GM12878 (cell line): ENCODE measurements around the gene TSPAN2. TPM values are rescaled to one million over a fixed set of nuclear protein-coding genes. Genes with fewer than 3 reads are reported as not detected.

Experiments used
- ATAC-seq: fragments of 200-7000 bp; cut with Tn5 transposase; 3 replicates; pipeline ENCODE4 v1.9.1; 2020; ENCODE audit warnings: mild to moderate bottlenecking, moderate library complexity
- BruUV-seq: library from RNA; stranded (reverse); fragments of 400-500 nt; replicated peaks from 2 replicates; lab custom pipeline; 2021; lab: Mats Ljungman, UMichigan
- CTCF ChIA-PET: fragments of 300-600 bp; sonication (Branson Sonifier 250); formaldehyde crosslinking; extraction: SDS; loops from one replicate; lab custom pipeline; 2021; ENCODE audit warnings: inconsistent platforms; lab: Yijun Ruan, JAX
- POLR2A ChIA-PET: fragments of 350-600 bp; formaldehyde crosslinking; extraction: SDS; loops from one replicate; lab custom pipeline; 2021; ENCODE audit warnings: inconsistent platforms; lab: Charles Lee
- RAD21 ChIA-PET: fragments of 300-600 bp; sonication (Branson Sonifier 250); formaldehyde crosslinking; loops from one replicate; lab custom pipeline; 2023; ENCODE audit warnings: antibody characterized with exemption; ENCODE audit not compliant: unreplicated experiment; lab: Charles Lee
- SMC1A ChIA-PET: fragments of 300-600 bp; sonication (Branson Sonifier 250); formaldehyde crosslinking; loops from one replicate; lab custom pipeline; 2023; ENCODE audit not compliant: unreplicated experiment, uncharacterized antibody; lab: Charles Lee
- DNase-seq: peaks from one replicate; pipeline ENCODE4 v3.0.0-alpha.2; 2011; ENCODE audit warnings: low read depth, low spot score
- FAIRE-seq: peaks from 3 replicates; lab custom pipeline; 2011; peaks lifted over from hg19 to GRCh38; lab: Jason Lieb, UNC
- H2AFZ ChIP-seq: 2 replicates; pipeline ENCODE4 v1.6.0; 2011; ENCODE audit warnings: low read depth, low read length, control low read depth; ENCODE audit not compliant: control insufficient read depth
- H3K27ac ChIP-seq: 2 replicates; pipeline ENCODE4 v1.5.1; 2011; ENCODE audit warnings: control low read depth; ENCODE audit not compliant: control insufficient read depth, insufficient read depth
- H3K27me3 ChIP-seq, 2 experiments: replicated peaks in 1 of 2; 2 replicates each; pipeline versions ENCODE4 v1.6.0 to v1.6.1; 2011; ENCODE audit warnings: low read length in 1 of 2; ENCODE audit not compliant: control insufficient read depth in 2 of 2, insufficient read depth in 2 of 2
- H3K36me3 ChIP-seq, 2 experiments: 2 replicates each; pipeline ENCODE4 v1.5.1; 2011; ENCODE audit warnings: low read length in 1 of 2; ENCODE audit not compliant: control insufficient read depth in 2 of 2, insufficient read depth in 2 of 2
- H3K4me1 ChIP-seq: 2 replicates; pipeline ENCODE4 v1.6.1; 2011; ENCODE audit warnings: mild to moderate bottlenecking, low read length, moderate library complexity, mixed read lengths; ENCODE audit not compliant: control insufficient read depth, insufficient read depth
- H3K4me2 ChIP-seq: 2 replicates; pipeline ENCODE4 v1.6.0; 2011; ENCODE audit warnings: control low read depth; ENCODE audit not compliant: control insufficient read depth, insufficient read depth
- H3K4me3 ChIP-seq: fragments of 200-600 bp; sonication (generic); 2 replicates; pipeline ENCODE4 v1.5.1; 2016
- H3K79me2 ChIP-seq: 2 replicates; pipeline ENCODE4 v1.6.0; 2011; ENCODE audit warnings: low read length; ENCODE audit not compliant: control insufficient read depth, insufficient read depth
- H3K9ac ChIP-seq: 2 replicates; pipeline ENCODE4 v1.8.0; 2011; ENCODE audit warnings: low read length, control low read depth, mixed read lengths; ENCODE audit not compliant: control insufficient read depth, insufficient read depth
- H3K9me3 ChIP-seq: replicated peaks from 3 replicates; pipeline ENCODE4 v1.5.1; 2011; ENCODE audit warnings: mild to moderate bottlenecking, low read length; ENCODE audit not compliant: control insufficient read depth, insufficient read depth
- H4K20me1 ChIP-seq: 2 replicates; pipeline ENCODE4 v1.6.0; 2011; ENCODE audit not compliant: control insufficient read depth, insufficient read depth
- ASH2L ChIP-seq: fragments of 300-600, 200-600 bp; sonication (generic); IDR thresholded peaks from 2 replicates; pipeline ENCODE4 v1.6.1; 2017; ENCODE audit warnings: low read depth, mild to moderate bottlenecking, borderline replicate concordance
- BRCA1 ChIP-seq: IDR thresholded peaks from 2 replicates; pipeline ENCODE4 v1.6.1; 2011; ENCODE audit warnings: low read depth, low read length, improper control_type of control experiment
- EP300 ChIP-seq, 2 experiments: fragments of 150-350 bp in 1 of 2; IDR thresholded peaks; 2 replicates each; pipeline ENCODE4 v1.6.1; 2011 to 2012; ENCODE audit warnings: low read depth in 2 of 2, low read length in 2 of 2, borderline replicate concordance in 1 of 2, improper control_type of control experiment in 1 of 2, inconsistent platforms in 1 of 2; ENCODE audit not compliant: control insufficient read depth in 1 of 2
- FOS ChIP-seq: IDR thresholded peaks from 3 replicates; pipeline ENCODE4 v1.6.1; 2011; ENCODE audit warnings: borderline replicate concordance; ENCODE audit not compliant: insufficient read length; ENCODE audit errors: extremely low read depth
- PRDM15 ChIP-seq: fragments of 450-650 bp; formaldehyde crosslinking; IDR thresholded peaks from 2 replicates; pipeline ENCODE4 v1.4.0; 2020; ENCODE audit warnings: mild to moderate bottlenecking, moderate library complexity
- RB1 ChIP-seq: fragments of 450-650 bp; formaldehyde crosslinking; IDR thresholded peaks from 2 replicates; pipeline ENCODE4 v1.6.1; 2017; ENCODE audit warnings: mild to moderate bottlenecking, borderline replicate concordance
- SIX5 ChIP-seq: IDR thresholded peaks from 2 replicates; pipeline ENCODE4 v1.6.1; 2011; ENCODE audit warnings: mild to moderate bottlenecking, low read depth, low read length, moderate library complexity; ENCODE audit not compliant: severe bottlenecking
- SRF ChIP-seq, 2 experiments: IDR thresholded peaks; 2 replicates each; pipeline ENCODE4 v1.6.1; 2011; ENCODE audit warnings: low read depth in 2 of 2, low read length in 2 of 2, mild to moderate bottlenecking in 1 of 2, moderate library complexity in 1 of 2
- YBX1 ChIP-seq: fragments of 450-650 bp; IDR thresholded peaks from 2 replicates; pipeline ENCODE4 v1.6.1; 2016; ENCODE audit warnings: antibody characterized with exemption
- ZNF207 ChIP-seq: fragments of 450-650 bp; IDR thresholded peaks from 2 replicates; pipeline ENCODE4 v1.6.1; 2014; ENCODE audit warnings: antibody characterized with exemption, mild to moderate bottlenecking, borderline replicate concordance
- WGBS: methylation state at CpG from one replicate; pipeline ENCODE4 v1.1.6; 2016; ENCODE audit warnings: low lambda C conversion rate; ENCODE audit not compliant: insufficient replicate concordance, insufficient coverage; ENCODE audit errors: missing lambda C conversion rate; 5-methylcytosine and 5-hydroxymethylcytosine counted together
- in situ Hi-C: fragments of 300-500 bp; cut with MboI; formaldehyde crosslinking; loops from 9 replicates; pipeline ENCODE4 v1.14.3; 2018; ENCODE audit warnings: mixed read lengths
- intact Hi-C: fragments of 100-400 bp; cut with micrococcal nuclease; formaldehyde crosslinking; loops from one replicate; pipeline ENCODE4 v1.14.2; 2022; ENCODE audit not compliant: unreplicated experiment
- polyA plus RNA-seq, 11 experiments: library from polyadenylated mRNA; depleted of rRNA in 4 of 11; unstranded in 6 of 11; stranded (reverse) in 5 of 11; fragments of >200 nt; fragmentation: Nextera tagmentation in 4 of 11; fragmentation: Illumina TruSeq in 1 of 11; extraction: Ambion mirVana in 4 of 11; extraction: Trizol in 1 of 11; gene quantifications; 1 replicate in 1 of 11; 2 replicates in 10 of 11; pipeline versions ENCODE4 v1.2.1 to v1.2.3, GENCODE V29; 2011 to 2016; ENCODE audit warnings: inconsistent platforms in 2 of 11, missing spikeins in 2 of 11, low read depth in 1 of 11
- total RNA-seq, 4 experiments: library from RNA; depleted of rRNA in 3 of 4; stranded (reverse); fragments of >200 nt in 3 of 4; fragmentation: Illumina TruSeq in 1 of 4; extraction: Trizol in 1 of 4; gene quantifications; 2 replicates each; pipeline versions ENCODE4 v1.2.1 to v1.2.3, GENCODE V29; 2013 to 2021

Gene TSPAN2
- total and polyA plus RNA-seq, 10 of the 15 experiments (the other 5 are each of a cell fraction or from before 2014, with no cell fraction given), result under 0.01 to 0.73 TPM; not detected in 8

- TF ChIP-seq EP300 (IDR thresholded peaks at IDR 0.05; ENCODE audit: borderline replicate concordance in 1 of 2, control insufficient read depth in 1 of 2, low read depth in 2 of 2, low read length in 2 of 2), result no peak
- Histone ChIP-seq H4K20me1 (no peaks in the 10 kb centered on the region), H3K4me1 (no peaks in the 10 kb centered on the region), H3K27me3 (no peaks in the 10 kb centered on the region; a peak in 1 of 4 replicates), H3K4me3 (no peak overlapping the region), H3K79me2 (no peaks in the 10 kb centered on the region), H3K36me3 (no peaks in the 10 kb centered on the region), H3K9ac (no peak overlapping the region), H3K4me2 (no peak overlapping the region), H3K27ac (no peak overlapping the region), H3K9me3 (no peaks in the 10 kb centered on the region), H2AFZ (no peak overlapping the region)
- DNase-seq, result no peak
- in situ Hi-C loops (loop anchor here (10.0 kb wide), 1 partner anchor 707 kb away; no protein-coding TSS in a partner anchor), intact Hi-C loops (loop anchor here (1.0 to 5.0 kb wide), 3 partner anchors 60 to 705 kb away; no protein-coding TSS in a partner anchor)
- POLR2A ChIA-PET, result no interaction called here
- SMC1A ChIA-PET, result interaction anchor here (1.0 to 7.3 kb wide), 9 partner anchors 11 to 74 kb away, joined by 3 to 82 read pairs (median 7); no protein-coding TSS in a partner anchor
- RAD21 ChIA-PET, result interaction anchor here (1.2 to 3.8 kb wide), 8 partner anchors 13 to 72 kb away, joined by 4 to 43 read pairs (median 6); no protein-coding TSS in a partner anchor
- no peak for FAIRE-seq
- ATAC-seq, result 0 out of 3 replicates have a peak, but pooled peaks have one; percentile 13
- CTCF ChIA-PET, result interaction anchor here (0.6 to 9.3 kb wide), 19 partner anchors 12 to 705 kb away, joined by 3 to 138 read pairs (median 10); no protein-coding TSS in a partner anchor
- WGBS, result 58% methylated on average over 5 of the region's 5 CpGs
- BruUV-seq, result no TSS peak
These were observed 37.5 kb downstream of the TSPAN2 start for GRCh38 chr1:115051850-115052249.

GRCh38 chr1:115046751-115047150, 42.6 kb downstream of the TSPAN2 start:
- H3K4me3 ChIP-seq, result no peak overlapping the region
- no peaks in the 10 kb centered on the region for H3K27me3 ChIP-seq
- no peaks in the 10 kb centered on the region for H3K9me3 ChIP-seq
- SMC1A ChIA-PET, result interaction anchor here (1.0 to 1.3 kb wide), 2 partner anchors 8 to 41 kb away, joined by 3 to 4 read pairs; no protein-coding TSS in a partner anchor
- POLR2A ChIA-PET, result no interaction called here
- DNase-seq (no peak), FAIRE-seq (no peak), ATAC-seq (no peak)
- RAD21 ChIA-PET, result no interaction called here
- no peak overlapping the region for H3K4me2 ChIP-seq
- in situ Hi-C loops, result no loop called here
- H3K4me1 ChIP-seq, result no peaks in the 10 kb centered on the region
- H4K20me1 ChIP-seq, result no peaks in the 10 kb centered on the region
- intact Hi-C loops, result no loop called here
- H3K36me3 ChIP-seq, result no peaks in the 10 kb centered on the region
- H2AFZ ChIP-seq, result no peak overlapping the region
- no TSS peak for BruUV-seq
- TF ChIP-seq BRCA1 (no peak), YBX1 (no peak), ASH2L (no peak), SIX5 (no peak), PRDM15 (no peak), ZNF207 (no peak), RB1 (no peak), SRF (IDR thresholded peaks at IDR 0.05; ENCODE audit: low read depth in 2 of 2, low read length in 2 of 2) (no peak), FOS (no peak)
- CTCF ChIA-PET, result interaction anchor here (0.5 kb wide), 1 partner anchor 667 kb away, joined by 3 read pairs; no protein-coding TSS in a partner anchor
- H3K79me2 ChIP-seq, result no peaks in the 10 kb centered on the region
- H3K9ac ChIP-seq, result no peak overlapping the region
- H3K27ac ChIP-seq, result no peak overlapping the region
